H1 (cell line): ENCODE measurements around the gene IP6K3. TPM values are rescaled to one million over a fixed set of nuclear protein-coding genes. Genes with fewer than 3 reads are reported as not detected.

ENCODE experiments used
- ATF2 ChIP-seq: IDR thresholded peaks from 2 replicates; pipeline ENCODE4 v1.6.1; 2012; ENCODE audit warnings: low read length, inconsistent platforms
- CBX5 ChIP-seq: fragments of 300-800, 300-1000 bp; sonication (generic); IDR thresholded peaks from 2 replicates; pipeline ENCODE4 v1.7.1; 2016; ENCODE audit warnings: antibody characterized with exemption, low read length, low read depth
- HDAC2 ChIP-seq, 2 experiments: fragments of 300-600 bp in 1 of 2; sonication (generic) in 1 of 2; IDR thresholded peaks; 2 replicates each; pipeline ENCODE4 v1.6.1; 2011 to 2012; ENCODE audit warnings: low read depth in 2 of 2, low read length in 2 of 2, mild to moderate bottlenecking in 2 of 2, moderate library complexity in 2 of 2, borderline replicate concordance in 1 of 2, inconsistent platforms in 1 of 2
- POU5F1 ChIP-seq: IDR thresholded peaks from 2 replicates; pipeline ENCODE4 v1.6.1; 2011; ENCODE audit warnings: low read depth, mild to moderate bottlenecking, low read length, moderate library complexity
- polyA plus RNA-seq, 7 experiments: library from polyadenylated mRNA; depleted of rRNA in 3 of 7; stranded (reverse) in 5 of 7; unstranded in 2 of 7; fragments of >200 nt in 5 of 7; fragments of 200-250 nt in 2 of 7; gene quantifications; 1 replicate in 5 of 7; 2 replicates in 1 of 7; 4 replicates in 1 of 7; pipeline versions ENCODE4 v1.2.1 to v1.2.3, GENCODE V29; 2011 to 2013; ENCODE audit warnings: missing spikeins in 2 of 7, mixed read lengths in 2 of 7
- total RNA-seq: library from RNA; stranded (reverse); fragmentation: NEBNext Ultra II Directional; extraction: Animal tissue kit (Norgen Biotek cat#: 25700); gene quantifications from 2 replicates; pipeline ENCODE4 v1.2.1, GENCODE V29; 2021

Gene IP6K3
- total and polyA plus RNA-seq, 2 of the 8 experiments (the other 6 are each of a cell fraction or from before 2014, with no cell fraction given), result 0.22 to 0.73 TPM

GRCh38 chr6:33708516-33709204, 38.0 kb downstream of the IP6K3 start (continued):
- no peak for TF ChIP-seq ATF2
- no peak for TF ChIP-seq HDAC2 (IDR thresholded peaks at IDR 0.05; ENCODE audit: borderline replicate concordance in 1 of 2, low read depth in 2 of 2, low read length in 2 of 2)
- no peak for TF ChIP-seq CBX5
- TF ChIP-seq POU5F1, result no peak
